ENCODE data around the gene GNG14. TPM values are rescaled to one million over a fixed set of nuclear protein-coding genes. Genes with fewer than 3 reads are reported as not detected.

Gene GNG14
- total RNA-seq, 2 experiments from 2014 or later: not detected

DNA sequence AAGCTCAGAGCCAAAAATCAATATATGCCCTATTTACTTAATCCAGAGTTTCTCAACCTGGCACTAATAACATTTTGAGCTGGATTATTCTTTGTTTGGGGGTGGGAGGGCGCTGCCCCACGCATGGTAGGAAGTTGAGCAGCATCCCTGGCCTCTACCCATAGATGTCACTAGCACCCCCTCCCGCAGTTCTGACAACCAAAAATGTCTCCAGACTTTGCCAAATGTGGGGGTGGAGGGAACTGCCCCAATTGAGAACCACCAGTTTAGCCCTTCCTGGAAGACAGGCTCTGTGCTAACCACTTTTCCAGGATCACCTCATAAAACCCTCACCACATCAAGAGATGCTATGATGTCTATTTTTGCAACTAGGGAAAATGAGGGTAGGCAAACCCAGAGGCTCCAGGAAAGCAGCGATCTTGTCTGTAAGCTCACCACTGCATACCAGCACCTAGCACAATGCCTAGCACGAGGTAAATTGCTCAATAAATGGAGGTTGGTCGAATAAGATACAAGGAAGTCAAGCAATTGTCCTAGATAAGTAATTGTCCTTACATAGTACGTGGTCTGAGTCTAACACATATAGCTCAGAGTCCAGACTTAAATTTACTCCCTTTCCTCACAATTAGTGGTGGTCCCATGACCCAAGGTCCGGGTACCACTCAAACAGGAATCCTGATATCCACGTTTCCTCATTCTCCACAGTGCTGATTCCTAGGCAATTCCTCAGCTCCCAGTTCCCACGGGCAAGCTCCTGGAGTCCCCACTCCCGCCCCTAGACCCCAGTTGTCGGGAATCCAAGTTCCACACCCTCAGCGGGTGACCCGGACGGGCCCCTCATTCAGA, 45.8 kb downstream of the GNG14 start:
- H3K36me3 Mint-ChIP-seq (ENCODE audit: low read depth): peaks cover 39% of the 10 kb centered on the region
- peak; percentile 82 for DNase-seq
- H3K27me3 Mint-ChIP-seq (ENCODE audit: low read depth): no peaks in the 10 kb centered on the region

DNA sequence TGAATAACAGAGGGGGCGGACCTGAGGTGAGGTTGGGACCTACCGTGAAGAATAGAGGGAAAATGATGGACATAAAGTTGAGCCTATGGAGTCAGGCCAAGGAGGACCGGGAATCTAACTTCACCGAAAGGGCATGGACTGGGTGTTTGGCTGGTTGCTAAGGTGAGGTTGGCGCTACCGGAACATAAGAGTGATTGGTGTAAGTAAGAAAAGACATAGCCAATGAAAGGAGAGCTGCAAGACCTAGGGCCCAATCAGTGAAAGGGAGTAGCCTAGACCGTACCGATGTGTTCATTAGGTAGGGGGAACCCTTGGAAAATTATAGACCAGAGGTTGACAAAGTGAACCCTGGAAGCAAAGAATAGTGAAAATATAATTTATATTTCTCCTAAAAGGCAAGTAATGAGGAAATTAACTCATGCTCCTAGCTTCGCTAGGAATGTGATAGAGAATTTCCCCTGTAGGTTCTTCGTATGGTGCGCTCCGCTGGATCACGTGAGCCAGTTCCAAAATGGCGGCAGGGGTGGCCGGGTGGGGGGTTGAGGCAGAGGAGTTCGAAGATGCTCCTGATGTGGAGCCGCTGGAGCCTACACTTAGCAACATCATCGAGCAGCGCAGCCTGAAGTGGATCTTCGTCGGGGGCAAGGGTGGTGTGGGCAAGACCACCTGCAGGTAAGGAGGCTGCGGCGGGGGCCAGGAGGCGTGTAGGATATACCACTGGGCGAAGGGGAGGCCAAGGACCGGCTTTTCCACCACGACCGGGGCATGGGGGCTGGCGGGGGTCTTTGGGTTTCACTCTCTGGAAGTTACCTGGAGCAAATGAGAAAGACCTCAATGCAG, 49.4 kb downstream of the GNG14 start, which contains the start of gene GET3:
Gene GET3, plus strand, starts transcription at position 503 of the 840 bp plus-strand sequence. Its CDS starts 9 bp downstream, at position 512.
- Mint-ChIP-seq H3K9me3 (no peaks in the 10 kb centered on the region), H3K4me1 (ENCODE audit: low read depth) (peaks cover 31% of the 10 kb centered on the region), H3K4me3 (peak within 1 kb of the TSS; percentile 100), H3K27ac (peak within 1 kb of the TSS; percentile 90), H3K27me3 (ENCODE audit: low read depth) (no peaks in the 10 kb centered on the region), H3K36me3 (ENCODE audit: low read depth) (peaks cover 23% of the 10 kb centered on the region)
- intact Hi-C loops (cut with micrococcal nuclease): loop anchor here (1.0 to 2.0 kb wide), 2 partner anchors 15 to 40 kb away; partner anchors contain the start of gene FBXW9
- peak; percentile 90 for DNase-seq
- CTCF ChIA-PET: interaction anchor here (1.2 to 3.1 kb wide), 5 partner anchors 17 to 59 kb away, joined by 3 to 15 read pairs (median 8); no protein-coding TSS in a partner anchor

More for the DNA sequence above, 45.8 kb downstream of the GNG14 start:
- Mint-ChIP-seq H3K27ac (peak overlapping the region; percentile 97), H3K9me3 (no peaks in the 10 kb centered on the region), H3K4me1 (ENCODE audit: low read depth) (peaks cover 38% of the 10 kb centered on the region), H3K4me3 (peak overlapping the region; percentile 93)
- CTCF ChIA-PET: interaction anchor here (0.6 to 2.0 kb wide), 13 partner anchors 9 to 114 kb away, joined by 3 to 17 read pairs (median 6); partner anchors contain the start of gene TNPO2
- intact Hi-C loops (cut with micrococcal nuclease): loop anchor here (1.0 to 5.0 kb wide), 7 partner anchors 9 to 419 kb away; partner anchors contain the start of genes CALR, DHPS, IER2 and STX10

DNA sequence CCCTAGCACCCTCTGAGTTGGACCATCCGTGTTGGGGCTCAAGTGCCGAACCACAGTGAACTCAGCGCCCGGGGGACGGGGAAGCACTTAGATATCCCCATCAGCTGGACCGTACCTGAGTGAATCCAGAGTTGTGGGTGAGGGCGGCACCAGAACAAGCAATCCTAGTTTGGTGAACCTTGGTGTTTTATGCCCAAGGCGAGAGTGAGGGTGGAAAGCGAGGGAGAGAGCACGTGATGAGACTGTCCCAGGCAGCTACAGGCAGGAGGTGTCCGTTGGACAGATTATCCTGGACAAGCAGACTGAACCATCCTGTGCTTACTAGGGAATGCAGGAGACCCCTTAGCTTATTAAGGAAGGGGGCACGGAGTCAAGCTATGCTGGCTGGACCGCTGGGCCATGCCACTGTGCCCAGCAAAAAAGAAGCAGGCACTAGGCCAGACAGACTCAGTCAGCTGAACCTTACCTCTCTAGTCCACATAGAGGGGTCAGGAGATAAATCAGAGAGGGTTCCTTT, 50.1 kb downstream of the GNG14 start:
- H3K27ac Mint-ChIP-seq: no peak overlapping the region
- H3K27me3 Mint-ChIP-seq (ENCODE audit: low read depth): no peaks in the 10 kb centered on the region
- peak overlapping the region; percentile 100 for H3K4me3 Mint-ChIP-seq
- intact Hi-C loops (cut with micrococcal nuclease): loop anchor here (1.0 to 2.0 kb wide), 2 partner anchors 16 to 41 kb away; partner anchors contain the start of gene FBXW9
- DNase-seq: no peak
- H3K4me1 Mint-ChIP-seq (ENCODE audit: low read depth): peaks cover 26% of the 10 kb centered on the region
- H3K9me3 Mint-ChIP-seq: no peaks in the 10 kb centered on the region
- CTCF ChIA-PET: interaction anchor here (1.9 to 3.1 kb wide), 3 partner anchors 18 to 22 kb away, joined by 8 to 15 read pairs (median 14); no protein-coding TSS in a partner anchor
- H3K36me3 Mint-ChIP-seq (ENCODE audit: low read depth): peaks cover 24% of the 10 kb centered on the region

Other genes with a start within 250 kb of the GNG14 start
- gene ZNF443, start 247.0 kb upstream of the GNG14 start, total RNA-seq: 1 to 10 TPM; 3.7 to 4.1 TPM
- 1 to 10 TPM; 1.9 to 2.4 TPM for gene ZNF709, start 203.2 kb upstream of the GNG14 start, total RNA-seq
- gene ZNF564, start 136.5 kb upstream of the GNG14 start, total RNA-seq: 1 to 10 TPM; 5.6 to 5.7 TPM
- gene ZNF490, start 77.2 kb upstream of the GNG14 start, total RNA-seq: 1 to 10 TPM; 3.9 to 5.0 TPM
- gene ZNF791, start 77.1 kb upstream of the GNG14 start, total RNA-seq: 10 to 100 TPM; 11.2 to 11.9 TPM
- 100 to 1,000 TPM; 120 to 131 TPM for gene MAN2B1, start 21.3 kb upstream of the GNG14 start, total RNA-seq
- 10 to 100 TPM; 14.9 to 16.2 TPM for gene WDR83, start 21.2 kb upstream of the GNG14 start, total RNA-seq
- 100 to 1,000 TPM; 131 to 149 TPM for gene DHPS, start 6.1 kb upstream of the GNG14 start, total RNA-seq
- gene FBXW9, start 8.6 kb downstream of the GNG14 start, total RNA-seq: 1 to 10 TPM; 7.2 to 8.7 TPM
- gene TNPO2, start 35.9 kb downstream of the GNG14 start, total RNA-seq: 10 to 100 TPM; 80.7 to 81.1 TPM
- 100 to 1,000 TPM; 119 to 126 TPM for gene TRIR, start 46.7 kb downstream of the GNG14 start, total RNA-seq
- gene GET3, start 49.5 kb downstream of the GNG14 start, total RNA-seq: 10 to 100 TPM; 47.7 TPM
- not detected for gene BEST2, start 63.8 kb downstream of the GNG14 start, total RNA-seq
- gene HOOK2, start 87.6 kb downstream of the GNG14 start, total RNA-seq: 10 to 100 TPM; 14.0 to 14.9 TPM
- 100 to 1,000 TPM; 292 to 296 TPM for gene JUNB, start 103.5 kb downstream of the GNG14 start, total RNA-seq
- gene PRDX2, start 113.8 kb downstream of the GNG14 start, total RNA-seq: 100 to 1,000 TPM; 237 to 249 TPM
- 10 to 100 TPM; 41.4 to 43.2 TPM for gene THSD8, start 114.1 kb downstream of the GNG14 start, total RNA-seq
- gene RNASEH2A, start 118.6 kb downstream of the GNG14 start, total RNA-seq: 10 to 100 TPM; 54.8 to 55.6 TPM
- gene RTBDN, start 146.6 kb downstream of the GNG14 start, total RNA-seq: not detected
- 1 to 10 TPM; 1.2 to 1.5 TPM for gene MAST1, start 150.5 kb downstream of the GNG14 start, total RNA-seq
- gene DNASE2, start 193.5 kb downstream of the GNG14 start, total RNA-seq: 10 to 100 TPM; 30.9 to 31.6 TPM
- under 1 TPM; 0.17 to 0.21 TPM for gene KLF1, start 199.2 kb downstream of the GNG14 start, total RNA-seq
- 10 to 100 TPM; 36.3 to 38.3 TPM for gene GCDH, start 203.2 kb downstream of the GNG14 start, total RNA-seq
- 1 to 10 TPM; 3.4 to 5.4 TPM for gene SYCE2, start 231.3 kb downstream of the GNG14 start, total RNA-seq
- gene FARSA, start 245.7 kb downstream of the GNG14 start, total RNA-seq: 10 to 100 TPM; 77.9 to 82.8 TPM